NCI-H146 (cell line): ENCODE measurements around the gene MMP11.

Source experiments
- DNase-seq: peaks from one replicate; lab custom pipeline; 2025; lab: John Stamatoyannopoulos, UW

Gene MMP11

GRCh38 chr22:23760056-23760455 is 12.6 kb upstream of the MMP11 start:
- no peak for DNase-seq

- DNase-seq: no peak
Measured at GRCh38 chr22:23762842-23763578, 9.6 kb upstream of the MMP11 start, which contains the start of gene C22orf15. C22orf15 (plus strand) TSS chr22:23762990; CDS start chr22:23763307, 317 bp downstream.

GRCh38 chr22:23763579-23763945 is 9.1 kb upstream of the MMP11 start:
- no peak for DNase-seq

GRCh38 chr22:23763954-23764353 is 8.7 kb upstream of the MMP11 start:
- DNase-seq: no peak

GRCh38 chr22:23764899-23765881 is 7.5 kb upstream of the MMP11 start:
- DNase-seq: no peak

GRCh38 chr22:23767303-23767672 is 5.4 kb upstream of the MMP11 start:
- no peak for DNase-seq

GRCh38 chr22:23767673-23768548 is 4.7 kb upstream of the MMP11 start, which contains the start of gene CHCHD10:
CHCHD10 (minus strand) TSS chr22:23767972; CDS start chr22:23767874, 98 bp downstream.
- peak; percentile 79 for DNase-seq

GRCh38 chr22:23769321-23769965 is 3.2 kb upstream of the MMP11 start:
- DNase-seq: peak; percentile 60

- no peak for DNase-seq
Measured at GRCh38 chr22:23772315-23772648, 367 bp upstream of the MMP11 start.

GRCh38 chr22:23773483-23774113 is 949 bp downstream of the MMP11 start:
- peak; percentile 12 for DNase-seq

- no peak for DNase-seq
Measured at GRCh38 chr22:23774114-23774921, 1.7 kb downstream of the MMP11 start.

- no peak for DNase-seq
Measured at GRCh38 chr22:23774922-23775436, 2.3 kb downstream of the MMP11 start.

- DNase-seq: no peak
Measured at GRCh38 chr22:23775779-23776375, 3.2 kb downstream of the MMP11 start.

- DNase-seq: no peak
Measured at GRCh38 chr22:23777776-23778576, 5.3 kb downstream of the MMP11 start.

GRCh38 chr22:23778577-23778900 is 5.9 kb downstream of the MMP11 start:
- DNase-seq: no peak

- no peak for DNase-seq
Measured at GRCh38 chr22:23779083-23779482, 6.4 kb downstream of the MMP11 start.

GRCh38 chr22:23779731-23780130 is 7.1 kb downstream of the MMP11 start:
- DNase-seq: no peak

- DNase-seq: no peak
Measured at GRCh38 chr22:23780146-23780748, 7.6 kb downstream of the MMP11 start.
